Kidney epithelial cell (primary cell): ENCODE data around the gene ENTPD2. TPM values are rescaled to one million over a fixed set of nuclear protein-coding genes. Genes with fewer than 3 reads are reported as not detected.
A peak's percentile ranks its signal among the peaks of the same experiment; 100 is the strongest.

Experiments
- DNase-seq: peaks from one replicate; pipeline ENCODE4 v3.0.0-alpha.2; 2010; ENCODE audit warnings: low read depth
- H3K27me3 ChIP-seq: 2 replicates; pipeline ENCODE4 v1.6.0; 2011; ENCODE audit warnings: low read length; ENCODE audit not compliant: control insufficient read depth, insufficient read depth
- H3K36me3 ChIP-seq: 2 replicates; pipeline ENCODE4 v1.5.1; 2011; ENCODE audit warnings: low read length; ENCODE audit not compliant: control insufficient read depth, insufficient read depth
- H3K4me3 ChIP-seq: 2 replicates; pipeline ENCODE4 v1.5.1; 2011; ENCODE audit warnings: low read depth, mild to moderate bottlenecking, control low read depth, low read length
- total RNA-seq: library from RNA; depleted of rRNA; stranded (reverse); fragments of >200 nt; gene quantifications from 2 replicates; pipeline ENCODE4 v1.2.3, GENCODE V29; 2015
- TF ChIP-seq, protein P1 (sequence below): IDR thresholded peaks from 2 replicates; pipeline ENCODE4 v1.5.1; 2011; ENCODE audit warnings: mild to moderate bottlenecking, moderate library complexity, low read length, control low read depth, inconsistent platforms; ENCODE audit not compliant: insufficient read depth, poor library complexity, severe bottlenecking

Gene ENTPD2
- total RNA-seq, 1 donor from 2014 or later: 0.21 TPM

- DNase-seq: no peak
- TF ChIP-seq, protein P1, sequence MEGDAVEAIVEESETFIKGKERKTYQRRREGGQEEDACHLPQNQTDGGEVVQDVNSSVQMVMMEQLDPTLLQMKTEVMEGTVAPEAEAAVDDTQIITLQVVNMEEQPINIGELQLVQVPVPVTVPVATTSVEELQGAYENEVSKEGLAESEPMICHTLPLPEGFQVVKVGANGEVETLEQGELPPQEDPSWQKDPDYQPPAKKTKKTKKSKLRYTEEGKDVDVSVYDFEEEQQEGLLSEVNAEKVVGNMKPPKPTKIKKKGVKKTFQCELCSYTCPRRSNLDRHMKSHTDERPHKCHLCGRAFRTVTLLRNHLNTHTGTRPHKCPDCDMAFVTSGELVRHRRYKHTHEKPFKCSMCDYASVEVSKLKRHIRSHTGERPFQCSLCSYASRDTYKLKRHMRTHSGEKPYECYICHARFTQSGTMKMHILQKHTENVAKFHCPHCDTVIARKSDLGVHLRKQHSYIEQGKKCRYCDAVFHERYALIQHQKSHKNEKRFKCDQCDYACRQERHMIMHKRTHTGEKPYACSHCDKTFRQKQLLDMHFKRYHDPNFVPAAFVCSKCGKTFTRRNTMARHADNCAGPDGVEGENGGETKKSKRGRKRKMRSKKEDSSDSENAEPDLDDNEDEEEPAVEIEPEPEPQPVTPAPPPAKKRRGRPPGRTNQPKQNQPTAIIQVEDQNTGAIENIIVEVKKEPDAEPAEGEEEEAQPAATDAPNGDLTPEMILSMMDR: peak; percentile 38
- H3K36me3 ChIP-seq: peaks cover 5% of the 10 kb centered on the region
- H3K4me3 ChIP-seq: no peak overlapping the region
- no peaks in the 10 kb centered on the region for H3K27me3 ChIP-seq
Measured at GRCh38 chr9:137095664-137096517, 42.0 kb upstream of the ENTPD2 start.

DNA sequence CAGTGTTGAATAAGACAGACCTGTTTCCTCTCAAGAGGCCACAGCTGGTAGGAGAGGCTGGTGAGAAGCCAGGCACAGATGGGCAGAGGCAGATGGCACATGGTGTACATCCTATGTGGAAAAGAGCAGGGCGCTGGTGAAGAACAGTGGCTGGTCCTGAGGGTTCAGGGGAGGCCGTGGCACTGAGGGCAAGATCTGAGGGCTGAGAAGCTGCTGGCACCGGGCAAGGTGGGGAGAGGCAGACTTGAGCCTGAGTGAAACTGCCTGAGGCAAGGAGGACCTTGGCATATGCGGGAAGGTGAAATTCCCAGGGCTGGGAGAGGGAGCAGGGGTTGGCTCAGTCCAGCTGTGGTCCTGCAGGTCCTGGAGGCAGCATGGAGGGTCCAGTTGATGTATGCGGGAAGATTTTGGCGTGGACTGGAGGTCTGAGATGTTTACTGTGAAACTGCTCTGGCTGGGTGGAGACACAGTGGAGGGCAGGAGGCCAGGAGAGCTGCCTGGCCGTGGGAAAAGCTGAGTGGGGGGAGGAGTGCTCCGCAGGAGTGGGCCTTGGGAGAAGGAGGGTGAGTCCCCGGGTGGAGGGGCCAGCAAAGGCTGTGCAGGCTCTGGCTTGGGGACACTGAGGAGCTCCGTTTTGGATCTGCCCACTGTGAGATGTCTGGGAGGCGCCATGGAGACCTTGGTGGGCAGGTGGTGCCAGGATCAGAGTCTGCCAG lies 35.5 kb upstream of the ENTPD2 start:
- DNase-seq: no peak
- Histone ChIP-seq H3K4me3 (no peak overlapping the region), H3K27me3 (no peaks in the 10 kb centered on the region), H3K36me3 (no peaks in the 10 kb centered on the region)
- TF ChIP-seq, protein P1: no peak

- TF ChIP-seq, protein P1: no peak
- H3K4me3 ChIP-seq: no peak overlapping the region
- H3K27me3 ChIP-seq: no peaks in the 10 kb centered on the region
- H3K36me3 ChIP-seq: no peaks in the 10 kb centered on the region
- no peak for DNase-seq
Measured at GRCh38 chr9:137088121-137088520, 34.3 kb upstream of the ENTPD2 start.

DNA sequence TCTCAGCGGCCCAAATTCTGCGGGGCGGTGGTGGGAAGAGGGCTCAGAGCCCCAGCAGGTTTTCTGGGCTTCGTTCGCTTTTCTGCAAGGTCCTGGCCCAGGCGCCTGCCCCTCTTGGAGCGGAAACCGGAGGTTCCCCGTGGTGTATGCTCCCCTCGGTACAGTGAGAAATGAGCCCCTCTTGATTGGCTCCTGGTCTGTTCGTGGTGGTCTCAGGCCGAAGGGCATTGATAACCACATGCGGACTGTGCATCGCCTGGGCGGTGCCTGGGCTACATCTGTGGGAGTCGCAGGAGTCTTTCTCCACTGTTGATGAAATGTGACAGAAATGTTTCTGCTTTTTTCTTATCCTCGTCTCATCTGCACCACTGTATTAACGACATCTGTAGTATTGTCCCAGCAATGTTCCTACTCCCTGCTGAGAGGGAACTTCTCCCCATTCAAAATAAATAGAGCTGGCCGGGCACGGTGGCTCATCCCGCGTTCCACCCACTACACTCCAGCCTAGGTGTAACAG lies 33.6 kb upstream of the ENTPD2 start:
- no peak for DNase-seq
- Histone ChIP-seq H3K36me3 (no peaks in the 10 kb centered on the region), H3K27me3 (no peaks in the 10 kb centered on the region), H3K4me3 (peak overlapping the region; percentile 75)
- TF ChIP-seq, protein P1: no peak

- peak within 1 kb of the TSS; percentile 75 for H3K4me3 ChIP-seq
- H3K36me3 ChIP-seq: peaks cover 1% of the 10 kb centered on the region
- no peaks in the 10 kb centered on the region for H3K27me3 ChIP-seq
- TF ChIP-seq, protein P1: no peak
- peak; percentile 95 for DNase-seq
Measured at GRCh38 chr9:137086531-137087408, 32.9 kb upstream of the ENTPD2 start, which contains the start of gene MAN1B1. Gene MAN1B1 (plus strand): TSS chr9:137086985. CDS start chr9:137087000, 15 bp downstream.
